CD4-positive, alpha-beta T cell treated with Interferon gamma for 1 hour (primary cell): ENCODE data around the gene CEACAM1.
"Not testable (repeated sequence)": the region's sequence is repeated elsewhere in the genome, so short reads cannot be mapped to it uniquely, and the experiment has no call there.

Experiments
- DNase-seq: peaks from one replicate; pipeline ENCODE4 v3.0.0-alpha.2; 2020

CEACAM1 gene

GRCh38 chr19:42508892-42509444, 19.3 kb downstream of the CEACAM1 start:
- no peak for DNase-seq

GRCh38 chr19:42505066-42505465, 23.2 kb downstream of the CEACAM1 start:
- no peak for DNase-seq

- no peak for DNase-seq
Measured at GRCh38 chr19:42501733-42502132, 26.5 kb downstream of the CEACAM1 start.

- not testable (repeated sequence) for DNase-seq
Measured at GRCh38 chr19:42501243-42501642, 27.0 kb downstream of the CEACAM1 start.

GRCh38 chr19:42498169-42498757, 30.0 kb downstream of the CEACAM1 start:
- no peak for DNase-seq

GRCh38 chr19:42497492-42498168, 30.7 kb downstream of the CEACAM1 start:
- DNase-seq = no peak

GRCh38 chr19:42496460-42497133, 31.7 kb downstream of the CEACAM1 start:
- no peak for DNase-seq

- DNase-seq = no peak
Measured at GRCh38 chr19:42495663-42496062, 32.6 kb downstream of the CEACAM1 start.

- no peak for DNase-seq
Measured at GRCh38 chr19:42494321-42494720, 34.0 kb downstream of the CEACAM1 start.

- no peak for DNase-seq
Measured at GRCh38 chr19:42488783-42489521, 39.3 kb downstream of the CEACAM1 start.

GRCh38 chr19:42487798-42488178, 40.5 kb downstream of the CEACAM1 start:
- DNase-seq = no peak

GRCh38 chr19:42487032-42487797, 41.1 kb downstream of the CEACAM1 start:
- no peak for DNase-seq

GRCh38 chr19:42485036-42485435, 43.2 kb downstream of the CEACAM1 start:
- DNase-seq = not testable (repeated sequence)

GRCh38 chr19:42480335-42481095, 47.8 kb downstream of the CEACAM1 start:
- DNase-seq = no peak

- DNase-seq = no peak
Measured at GRCh38 chr19:42479736-42480135, 48.5 kb downstream of the CEACAM1 start.

- no peak for DNase-seq
Measured at GRCh38 chr19:42478765-42479311, 49.4 kb downstream of the CEACAM1 start.

- no peak for DNase-seq
Measured at GRCh38 chr19:42477933-42478332, 50.3 kb downstream of the CEACAM1 start.

GRCh38 chr19:42477117-42477516, 51.2 kb downstream of the CEACAM1 start:
- DNase-seq = no peak

- no peak for DNase-seq
Measured at GRCh38 chr19:42475366-42475765, 52.9 kb downstream of the CEACAM1 start.

- DNase-seq = no peak
Measured at GRCh38 chr19:42474743-42475142, 53.5 kb downstream of the CEACAM1 start.

- no peak for DNase-seq
Measured at GRCh38 chr19:42473686-42474085, 54.6 kb downstream of the CEACAM1 start.
